ENCODE measurements around the gene CDH23.
"Not testable (repeated sequence)": the region's sequence is repeated elsewhere in the genome, so short reads cannot be mapped to it uniquely, and the experiment has no call there.

CDH23 gene

GRCh38 chr10:71848325-71849275, 451.9 kb downstream of the CDH23 start:
- DNase-seq: no peak

- DNase-seq: no peak
Measured at GRCh38 chr10:71849461-71849908, 452.8 kb downstream of the CDH23 start.

DNA sequence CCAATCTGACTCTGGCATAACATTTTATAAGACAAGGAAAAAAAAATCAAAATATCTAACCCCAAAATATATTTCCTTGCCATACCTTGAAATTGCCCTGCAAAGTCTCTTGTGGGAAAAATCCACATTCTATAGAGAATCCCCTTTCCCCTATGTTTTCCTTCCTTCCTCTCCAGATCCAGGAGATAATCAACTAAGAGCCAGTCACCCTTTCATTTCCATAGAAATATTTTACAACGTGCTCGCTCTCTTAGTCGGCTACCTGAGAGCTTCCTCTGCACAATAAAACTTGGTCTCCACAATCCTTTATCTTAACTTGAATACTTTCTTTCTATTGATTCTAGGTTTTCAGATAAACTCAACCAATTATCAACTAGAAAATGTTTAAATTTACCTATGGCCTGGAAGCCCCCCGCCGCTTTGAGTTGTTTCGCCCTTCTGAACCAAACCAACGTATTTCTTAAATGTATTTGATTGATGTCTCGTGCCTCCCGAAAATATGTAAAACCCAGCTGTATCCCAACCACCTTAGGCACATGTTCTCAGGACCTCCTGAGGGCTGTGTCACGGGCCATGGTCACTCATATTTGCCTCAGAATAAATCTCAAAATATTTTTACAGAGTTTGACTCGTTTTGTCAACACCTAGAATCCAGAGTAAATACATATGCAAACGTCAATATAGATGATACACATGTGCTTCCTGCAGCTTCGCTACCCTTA, 453.5 kb downstream of the CDH23 start:
- DNase-seq: no peak

DNA sequence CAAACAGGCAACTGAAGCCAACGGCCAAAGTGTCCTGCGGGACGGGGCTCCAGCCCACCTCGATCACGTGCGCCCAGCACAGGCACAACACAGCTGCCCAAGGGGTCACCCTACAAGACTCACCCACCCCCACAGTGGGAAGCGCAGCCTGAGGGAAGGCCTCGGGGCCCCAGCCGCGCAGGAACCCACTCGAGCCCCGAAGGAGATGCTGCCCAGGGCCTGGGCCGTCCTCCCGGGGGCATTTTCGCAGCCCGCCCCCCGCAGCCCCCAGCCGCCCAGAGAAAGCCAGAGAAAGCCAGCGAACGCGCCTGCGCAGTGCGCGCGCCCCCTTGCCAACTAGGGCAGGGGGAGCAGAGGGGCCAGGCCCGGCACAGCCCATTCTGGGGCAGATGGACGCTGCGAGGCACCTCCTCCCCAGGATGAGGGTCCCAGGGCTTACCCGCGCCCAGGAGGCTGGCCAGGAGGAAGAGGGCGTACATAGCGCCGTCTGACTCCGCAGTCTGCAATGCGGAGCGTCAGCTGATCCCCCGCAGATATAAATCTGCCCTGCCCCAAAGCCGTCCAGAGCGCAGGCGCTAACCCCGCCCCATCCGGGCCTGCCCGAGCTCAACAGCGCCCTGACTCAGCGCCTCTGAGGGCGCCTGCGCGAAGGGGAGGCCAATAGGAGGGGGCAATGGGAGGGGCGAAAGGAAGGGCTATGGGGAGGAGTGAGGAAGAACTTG, 454.2 kb downstream of the CDH23 start, which contains the start of gene PSAP:
Gene PSAP (minus strand): TSS at position 509 of the 722 bp plus-strand sequence. CDS start 30 bp downstream, at position 479.
- peak; percentile 85 for DNase-seq

- DNase-seq: not testable (repeated sequence)
Measured at GRCh38 chr10:71851465-71852095, 454.9 kb downstream of the CDH23 start.

GRCh38 chr10:71852355-71852937, 455.7 kb downstream of the CDH23 start:
- DNase-seq: no peak

- DNase-seq: no peak
Measured at GRCh38 chr10:71854031-71854430, 457.3 kb downstream of the CDH23 start.

DNA sequence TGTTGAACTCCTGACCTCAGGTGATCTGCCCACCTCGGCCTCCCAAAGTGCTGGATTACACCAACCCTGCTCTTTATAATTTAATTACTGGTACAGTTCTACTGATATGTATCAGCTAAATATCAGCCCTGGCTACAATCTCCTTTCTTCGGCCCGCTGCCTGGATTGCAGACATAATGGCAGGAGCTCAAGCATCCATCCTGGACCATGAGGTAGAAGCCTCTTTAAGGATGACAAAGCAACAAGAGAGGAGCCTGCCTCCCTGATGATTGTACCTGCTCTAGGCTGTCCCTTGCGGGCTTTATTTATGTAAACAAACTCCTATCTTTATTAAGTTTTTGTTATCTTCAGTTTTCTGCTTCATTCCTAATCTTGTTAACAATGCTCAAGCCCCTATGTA, 459.9 kb downstream of the CDH23 start:
- no peak for DNase-seq

DNA sequence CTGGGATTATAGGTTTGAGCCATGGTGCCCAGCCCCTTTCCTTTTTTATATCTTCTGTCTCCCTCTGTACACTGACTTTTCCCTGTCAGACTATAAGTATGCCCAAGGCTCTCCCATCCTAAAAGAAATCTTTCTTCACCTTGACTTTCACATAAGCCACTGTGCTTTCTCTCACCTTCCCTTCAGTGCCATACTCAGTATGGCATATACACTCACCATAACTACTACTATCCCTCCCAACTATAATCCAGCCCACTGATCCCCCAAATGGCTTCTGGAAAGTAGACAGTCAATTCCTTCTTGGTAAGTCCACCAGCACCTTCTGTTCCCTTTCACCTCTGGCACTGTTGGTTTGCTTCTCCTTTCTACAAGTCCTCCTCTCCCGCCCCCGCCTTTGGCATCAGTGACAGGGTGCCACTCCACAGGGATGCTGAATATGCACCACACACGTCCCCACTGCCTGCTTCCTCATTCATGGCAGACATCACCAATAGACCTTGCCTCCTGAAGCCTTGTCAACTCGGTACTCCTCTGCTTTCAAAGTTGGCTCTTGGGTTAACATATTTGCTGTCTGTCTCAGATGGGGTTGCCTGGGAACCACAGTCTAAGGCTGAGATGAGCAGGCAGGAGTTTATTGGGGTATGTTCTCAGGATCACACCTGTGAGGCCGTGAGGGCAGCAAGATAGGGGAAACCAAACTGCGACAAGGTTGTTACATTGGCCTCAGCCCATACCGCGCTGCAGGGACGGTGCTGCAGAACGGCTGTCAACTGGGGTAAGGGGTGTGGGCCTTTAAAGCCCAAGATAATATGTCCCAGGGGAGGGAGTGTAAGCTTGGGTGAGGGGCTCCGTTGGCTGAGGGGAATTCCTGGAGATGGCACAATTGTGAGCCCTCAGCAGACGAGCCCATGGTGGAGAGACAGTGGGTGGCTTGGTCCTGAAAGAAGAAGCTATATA, 461.5 kb downstream of the CDH23 start:
- DNase-seq: no peak

DNA sequence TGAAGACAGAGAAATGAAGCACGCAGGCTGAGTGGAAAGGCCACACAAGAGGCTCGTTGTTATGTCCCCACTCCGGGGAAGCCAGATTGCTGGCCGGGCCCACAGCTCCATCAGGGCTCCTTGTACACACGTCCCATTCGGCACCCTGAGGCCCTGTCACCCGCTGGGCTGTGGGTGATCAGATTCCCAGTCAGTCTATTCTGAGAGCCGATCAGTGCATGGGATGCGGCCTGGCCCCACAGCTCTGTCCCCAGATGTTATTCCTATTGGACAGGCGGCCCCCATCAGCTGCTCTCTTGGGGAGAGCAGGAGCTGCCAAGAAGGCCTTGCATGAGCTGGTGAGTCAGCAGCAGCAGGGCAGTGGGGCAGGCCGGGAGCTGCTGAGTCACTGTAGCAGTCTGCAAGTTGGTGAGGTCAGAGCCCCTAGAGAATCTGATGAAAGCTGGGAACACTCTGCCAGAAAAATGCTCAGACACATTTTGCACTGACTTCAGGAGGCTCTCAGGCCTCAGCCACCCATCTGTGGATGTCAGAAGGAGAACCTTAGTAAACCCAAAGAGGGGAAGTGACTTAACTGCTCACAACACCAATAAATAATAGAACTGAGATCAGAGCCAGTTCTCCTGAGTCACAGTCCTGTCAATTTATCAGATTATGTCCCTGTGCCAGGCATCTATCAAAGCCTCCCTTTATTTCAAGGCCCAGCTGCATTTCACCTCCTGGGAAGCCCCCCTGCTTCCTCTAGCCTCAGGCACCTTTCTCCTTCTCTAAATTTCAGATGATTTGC, 463.7 kb downstream of the CDH23 start:
- DNase-seq: no peak

DNA sequence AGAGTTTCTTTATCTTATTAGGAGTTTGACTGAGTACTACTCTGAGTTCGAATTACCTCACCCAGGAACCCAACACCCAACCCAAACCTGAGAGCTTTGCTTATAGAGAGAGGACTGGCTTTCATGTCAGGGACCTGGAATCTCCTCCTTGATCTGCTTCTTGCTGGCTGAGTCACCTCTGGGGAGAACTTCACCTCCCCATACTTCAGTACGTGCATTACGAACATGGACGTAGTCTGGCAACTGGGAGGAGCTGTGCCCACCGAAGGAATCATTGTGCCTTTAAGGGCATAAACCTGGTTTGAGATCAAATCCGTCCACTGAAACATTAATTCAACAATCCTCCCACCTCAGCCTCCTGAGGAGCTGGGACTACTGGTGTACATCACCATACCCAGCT, 466.5 kb downstream of the CDH23 start:
- DNase-seq: no peak

DNA sequence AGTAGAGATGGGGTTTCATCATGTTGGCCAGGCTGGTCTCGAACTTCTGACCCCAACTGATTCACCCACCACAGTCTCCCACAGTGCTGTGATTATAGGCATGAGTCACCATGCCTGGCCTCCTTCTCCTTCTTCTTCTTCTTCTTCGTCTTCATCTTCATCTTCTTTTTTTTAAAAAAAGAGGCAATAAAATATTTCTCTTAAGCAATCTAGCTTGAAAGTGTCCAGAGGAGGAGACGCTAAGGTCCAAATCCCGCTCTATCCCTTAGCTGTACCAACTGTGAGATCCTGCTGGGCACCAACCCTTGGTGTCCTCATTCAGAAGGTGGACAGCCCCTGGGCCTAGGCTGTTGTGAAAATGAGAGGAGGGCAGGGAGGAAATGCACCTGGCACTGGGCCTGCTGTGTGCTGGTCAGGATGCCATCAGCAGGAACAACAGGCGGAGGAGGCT, 468.2 kb downstream of the CDH23 start:
- DNase-seq: no peak
